HCT116 (cell line): ENCODE data around the gene CAMK2N1. TPM values are rescaled to one million over a fixed set of nuclear protein-coding genes. Genes with fewer than 3 reads are reported as not detected.

Experiments used
- ATAC-seq: fragments of 200-7000 bp; cut with Tn5 transposase; 2 replicates; pipeline ENCODE4 v1.9.1; 2020; ENCODE audit warnings: mild to moderate bottlenecking, moderate library complexity
- BruUV-seq: library from RNA; stranded (reverse); fragments of 400-500 nt; replicated peaks from 2 replicates; lab custom pipeline; 2021; lab: Mats Ljungman, UMichigan
- CTCF ChIA-PET: fragments of 300-600 bp; sonication (Branson Sonifier 250); formaldehyde crosslinking; loops from one replicate; lab custom pipeline; 2021; ENCODE audit warnings: antibody characterized with exemption; lab: Charles Lee
- POLR2A ChIA-PET: fragments of 300-600, 350-600 bp; sonication (Branson Sonifier 250); formaldehyde crosslinking; loops from one replicate; lab custom pipeline; 2021; ENCODE audit warnings: antibody characterized with exemption; lab: Charles Lee
- RAD21 ChIA-PET, 2 experiments: fragments of 300-600 bp; sonication (Branson Sonifier 250); formaldehyde crosslinking; loops; one replicate each; lab custom pipeline; 2023; ENCODE audit warnings: low total read pairs in 2 of 2; ENCODE audit not compliant: uncharacterized antibody in 2 of 2, unreplicated experiment in 2 of 2, low non-redundant PET in 1 of 2; lab: Charles Lee
- DNase-seq: peaks from one replicate; pipeline ENCODE4 v3.0.0-alpha.2; 2010; ENCODE audit warnings: low read depth, low spot score
- H2AFZ ChIP-seq: fragments of 200-600 bp; shearing (Covaris generic), sonication (generic); 2 replicates; pipeline ENCODE4 v1.6.1; 2017; ENCODE audit warnings: low read depth, mixed run types, mixed read lengths, antibody characterized with exemption, low read length; ENCODE audit not compliant: poor library complexity, severe bottlenecking
- H3K27ac ChIP-seq: 2 replicates; pipeline ENCODE4 v1.5.1; 2012; ENCODE audit warnings: low read depth, low read length
- H3K27me3 ChIP-seq: fragments of 200-600 bp; sonication (generic); 2 replicates; pipeline ENCODE4 v1.6.1; 2016; ENCODE audit warnings: mixed run types, low read length, mixed read lengths; ENCODE audit not compliant: insufficient read depth
- H3K36me3 ChIP-seq, 2 experiments: fragments of 200-500 bp in 1 of 2; fragments of 200-600 bp in 1 of 2; sonication (Bioruptor generic) in 1 of 2; sonication (generic) in 1 of 2; 2 replicates each; pipeline versions ENCODE4 v1.5.1 to v1.6.1; 2014 to 2016; ENCODE audit warnings: low read length in 2 of 2, inconsistent platforms in 1 of 2, mixed read lengths in 1 of 2, mixed run types in 1 of 2; ENCODE audit not compliant: insufficient read depth in 2 of 2, control insufficient read depth in 1 of 2
- H3K4me1 ChIP-seq, 2 experiments: fragments of 200-600 bp in 1 of 2; sonication (generic) in 1 of 2; 2 replicates each; pipeline versions ENCODE4 v1.5.1 to v1.6.1; 2012 to 2017; ENCODE audit warnings: low read length in 2 of 2, inconsistent platforms in 1 of 2, mild to moderate bottlenecking in 1 of 2, mixed read lengths in 1 of 2, mixed run types in 1 of 2, moderate library complexity in 1 of 2; ENCODE audit not compliant: insufficient read depth in 2 of 2, control insufficient read depth in 1 of 2
- H3K4me2 ChIP-seq: fragments of 200-600 bp; sonication (generic); 2 replicates; pipeline ENCODE4 v1.6.1; 2017; ENCODE audit warnings: mixed run types, low read length, mixed read lengths
- H3K4me3 ChIP-seq, 2 experiments: fragments of 200-600 bp in 1 of 2; sonication (generic) in 1 of 2; replicated peaks in 1 of 2; 2 replicates each; pipeline ENCODE4 v1.5.1; 2011 to 2016; ENCODE audit warnings: low read length in 2 of 2, control low read depth in 1 of 2, low read depth in 1 of 2, mild to moderate bottlenecking in 1 of 2, mixed read lengths in 1 of 2, mixed run types in 1 of 2
- H3K79me2 ChIP-seq: fragments of 200-600 bp; sonication (generic); 2 replicates; pipeline ENCODE4 v1.6.1; 2017; ENCODE audit warnings: mild to moderate bottlenecking, mixed run types, low read length, moderate library complexity, mixed read lengths; ENCODE audit not compliant: insufficient read depth
- H3K9ac ChIP-seq: fragments of 200-600 bp; sonication (generic); 2 replicates; pipeline ENCODE4 v1.6.1; 2016; ENCODE audit warnings: low read length, mixed read lengths
- H3K9me2 ChIP-seq: fragments of 200-600 bp; sonication (generic), shearing (Covaris generic); 2 replicates; pipeline ENCODE4 v1.6.1; 2017; ENCODE audit warnings: mixed run types, mild to moderate bottlenecking, moderate library complexity; ENCODE audit not compliant: insufficient read depth
- H3K9me3 ChIP-seq, 2 experiments: fragments of 200-500 bp in 1 of 2; fragments of 200-600 bp in 1 of 2; sonication (Bioruptor generic) in 1 of 2; sonication (generic) in 1 of 2; 2 replicates each; pipeline ENCODE4 v1.6.1; 2014 to 2017; ENCODE audit warnings: low read length in 2 of 2, mixed read lengths in 2 of 2, inconsistent platforms in 1 of 2, low read depth in 1 of 2, mild to moderate bottlenecking in 1 of 2, mixed run types in 1 of 2, moderate library complexity in 1 of 2; ENCODE audit not compliant: control insufficient read depth in 1 of 2, insufficient read depth in 1 of 2
- H4K20me1 ChIP-seq: fragments of 200-600 bp; sonication (generic), shearing (Covaris generic); 2 replicates; pipeline ENCODE4 v1.6.1; 2017; ENCODE audit warnings: mixed run types, mild to moderate bottlenecking, moderate library complexity; ENCODE audit not compliant: insufficient read depth
- CBX3 ChIP-seq: IDR thresholded peaks from 2 replicates; pipeline ENCODE4 v1.6.1; 2012; ENCODE audit warnings: low read depth
- EGR1 ChIP-seq: IDR thresholded peaks from 2 replicates; pipeline ENCODE4 v1.6.1; 2012; ENCODE audit warnings: low read depth
- FOSL1 ChIP-seq: IDR thresholded peaks from 2 replicates; pipeline ENCODE4 v1.6.1; 2012; ENCODE audit warnings: low read depth
- POLR2AphosphoS5 ChIP-seq: IDR thresholded peaks from 2 replicates; pipeline ENCODE4 v1.6.1; 2011; ENCODE audit warnings: mild to moderate bottlenecking, low read depth, low read length, moderate library complexity
- RAD21 ChIP-seq: IDR thresholded peaks from 2 replicates; pipeline ENCODE4 v1.6.1; 2012; ENCODE audit warnings: low read depth, mild to moderate bottlenecking
- REST ChIP-seq: IDR thresholded peaks from 2 replicates; pipeline ENCODE4 v1.6.1; 2012; ENCODE audit warnings: low read depth
- TCF7L2 ChIP-seq: IDR thresholded peaks from 2 replicates; pipeline ENCODE4 v1.7.0; 2011; ENCODE audit warnings: borderline replicate concordance, inconsistent platforms; ENCODE audit not compliant: insufficient read depth, insufficient read length; ENCODE audit errors: extremely low read depth
- intact Hi-C: fragments of 100-400 bp; cut with micrococcal nuclease; formaldehyde crosslinking; loops from 2 replicates; pipeline ENCODE4 v1.10.0; 2022
- total RNA-seq: library from RNA; stranded (reverse); gene quantifications from one replicate; pipeline ENCODE4 v1.2.1, GENCODE V29; 2021; ENCODE audit not compliant: unreplicated experiment
- TF ChIP-seq, protein P1 (sequence below): IDR thresholded peaks from 2 replicates; pipeline ENCODE4 v1.6.1; 2012

Gene CAMK2N1
- total RNA-seq, 1 experiment from 2014 or later, result 20.5 TPM

DNA sequence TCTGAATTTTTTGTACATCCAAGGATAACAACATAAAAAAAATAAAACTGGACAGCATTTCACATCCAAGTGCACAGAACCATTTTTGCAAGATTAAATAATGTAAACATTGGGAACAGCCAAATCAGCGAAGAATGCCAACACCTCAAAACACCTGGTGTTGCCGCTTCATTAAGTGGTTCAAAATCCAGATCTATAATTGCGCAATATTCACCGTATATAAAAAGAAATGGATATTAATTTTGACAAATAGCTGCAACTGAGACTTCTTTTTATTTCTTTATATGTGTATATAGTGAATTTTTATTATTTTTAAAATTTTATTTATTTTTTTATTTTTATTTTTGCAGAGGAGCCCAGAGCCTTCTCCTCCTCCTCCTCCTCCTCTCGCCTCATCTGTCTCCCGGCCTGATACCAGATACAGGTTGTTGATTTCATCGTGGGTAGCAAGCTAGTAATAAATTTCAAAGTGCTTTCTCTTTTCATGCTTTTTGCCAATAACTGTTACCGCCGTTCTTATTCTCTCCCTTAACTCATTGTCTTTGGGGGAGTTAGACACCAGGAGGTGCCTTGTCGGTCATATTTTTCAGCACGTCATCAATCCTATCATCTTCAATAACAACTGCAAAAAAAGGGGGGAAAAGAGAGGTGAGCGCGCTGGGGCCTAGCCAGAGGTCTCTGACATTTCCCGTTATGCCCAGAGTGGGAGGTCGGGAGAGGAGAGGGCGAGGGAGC lies 2.7 kb downstream of the CAMK2N1 start:
- Histone ChIP-seq H3K79me2 (peaks cover 18% of the 10 kb centered on the region), H3K4me2 (no peak overlapping the region), H3K9ac (no peak overlapping the region), H3K4me1 (peaks cover 32 to 67% of the 10 kb centered on the region in 2 experiments), H2AFZ (no peak overlapping the region), H3K9me2 (no peaks in the 10 kb centered on the region), H4K20me1 (no peaks in the 10 kb centered on the region), H3K27me3 (no peaks in the 10 kb centered on the region), H3K9me3 (no peaks in the 10 kb centered on the region), H3K4me3 (no peak overlapping the region), H3K27ac (no peak overlapping the region), H3K36me3 (no peaks in the 10 kb centered on the region)
- ChIA-PET CTCF (interaction anchor here (1.0 kb wide), 1 partner anchor 11 kb away, joined by 3 read pairs; no protein-coding TSS in a partner anchor), POLR2A (interaction anchor here (1.6 kb wide), 1 partner anchor 12 kb away, joined by 5 read pairs; no protein-coding TSS in a partner anchor), RAD21 (no interaction called here)
- BruUV-seq, result no TSS peak
- TF ChIP-seq, protein P1, sequence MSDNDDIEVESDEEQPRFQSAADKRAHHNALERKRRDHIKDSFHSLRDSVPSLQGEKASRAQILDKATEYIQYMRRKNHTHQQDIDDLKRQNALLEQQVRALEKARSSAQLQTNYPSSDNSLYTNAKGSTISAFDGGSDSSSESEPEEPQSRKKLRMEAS, result no peak
- TF ChIP-seq CBX3 (no peak), RAD21 (no peak), FOSL1 (no peak), POLR2AphosphoS5 (no peak), TCF7L2 (no peak), REST (no peak), EGR1 (no peak)
- intact Hi-C loops, result no loop called here
- no peak for ATAC-seq
- DNase-seq, result no peak
